Activated naive CD4-positive, alpha-beta T cell treated with anti-CD3 and anti-CD28 coated beads for 36 hours (primary cell): Measurements from ENCODE around the gene UGT2A2. TPM values are rescaled to one million over a fixed set of nuclear protein-coding genes. Genes with fewer than 3 reads are reported as not detected.
"Not testable (repeated sequence)": the region's sequence is repeated elsewhere in the genome, so short reads cannot be mapped to it uniquely, and the experiment has no call there.

Experiments used
- CTCF ChIA-PET: fragments of 350-600 bp; sonication (Branson Sonifier 250); formaldehyde crosslinking; loops from one replicate; lab custom pipeline; 2021; ENCODE audit warnings: antibody characterized with exemption; lab: Charles Lee
- DNase-seq: peaks from one replicate; pipeline ENCODE4 v3.0.0-alpha.2; 2020
- H3K27ac Mint-ChIP-seq: one replicate; pipeline ENCODE4 v1.8.0; 2021; ENCODE audit warnings: mild to moderate bottlenecking, mixed read lengths
- H3K27me3 Mint-ChIP-seq: one replicate; pipeline ENCODE4 v1.8.0; 2021; ENCODE audit warnings: low read depth, mixed read lengths
- H3K36me3 Mint-ChIP-seq: one replicate; pipeline ENCODE4 v1.8.0; 2021; ENCODE audit warnings: low read depth, mixed read lengths
- H3K4me1 Mint-ChIP-seq: one replicate; pipeline ENCODE4 v1.8.0; 2021; ENCODE audit warnings: low read depth, mixed read lengths
- H3K4me3 Mint-ChIP-seq: one replicate; pipeline ENCODE4 v1.8.0; 2021; ENCODE audit warnings: mild to moderate bottlenecking, moderate library complexity, mixed read lengths
- H3K9me3 Mint-ChIP-seq: one replicate; pipeline ENCODE4 v1.8.0; 2021; ENCODE audit warnings: mixed read lengths
- intact Hi-C: fragments of 100-400 bp; cut with micrococcal nuclease; formaldehyde crosslinking; loops from one replicate; pipeline ENCODE4 v1.15.1; 2023
- total RNA-seq, 2 experiments: library from RNA; stranded (reverse); gene quantifications; one replicate each; pipeline ENCODE4 v1.2.3, GENCODE V29; 2021

Gene UGT2A2
- not detected for total RNA-seq

GRCh38 chr4:69639542-69639941 lies at the start of gene UGT2A2:
TSS of gene UGT2A2 (minus strand) at chr4:69639642. CDS start at chr4:69639640, 2 bp downstream.
- DNase-seq: no peak
- no peaks in the 10 kb centered on the region for H3K27me3 Mint-ChIP-seq
- CTCF ChIA-PET: no interaction called here
- no peaks in the 10 kb centered on the region for H3K36me3 Mint-ChIP-seq
- H3K9me3 Mint-ChIP-seq: no peaks in the 10 kb centered on the region
- H3K4me3 Mint-ChIP-seq: no peak within 1 kb of the TSS
- intact Hi-C loops: no loop called here
- no peak within 1 kb of the TSS for H3K27ac Mint-ChIP-seq
- H3K4me1 Mint-ChIP-seq: no peaks in the 10 kb centered on the region

- Mint-ChIP-seq H3K4me1 (peaks cover 3% of the 10 kb centered on the region), H3K27me3 (no peaks in the 10 kb centered on the region), H3K36me3 (no peaks in the 10 kb centered on the region), H3K27ac (no peak overlapping the region), H3K9me3 (no peaks in the 10 kb centered on the region), H3K4me3 (no peak overlapping the region)
- DNase-seq: no peak
- CTCF ChIA-PET: interaction anchor here (1.9 to 2.1 kb wide), 2 partner anchors 10 to 196 kb away, joined by 5 read pairs; no protein-coding TSS in a partner anchor
- intact Hi-C loops: no loop called here
Observed at GRCh38 chr4:69684804-69685203, 45.4 kb upstream of the UGT2A2 start.

- Mint-ChIP-seq H3K4me3 (no peak overlapping the region), H3K9me3 (peaks cover 3% of the 10 kb centered on the region), H3K27ac (no peak overlapping the region), H3K27me3 (peaks cover 3% of the 10 kb centered on the region), H3K4me1 (peaks cover 3% of the 10 kb centered on the region), H3K36me3 (no peaks in the 10 kb centered on the region)
- intact Hi-C loops: no loop called here
- DNase-seq: no peak
- CTCF ChIA-PET: interaction anchor here (0.6 kb wide), 1 partner anchor 671 kb away, joined by 3 read pairs; no protein-coding TSS in a partner anchor
Observed at GRCh38 chr4:69668680-69669079, 29.2 kb upstream of the UGT2A2 start.

- H3K36me3 Mint-ChIP-seq, H3K4me3 Mint-ChIP-seq, CTCF ChIA-PET, DNase-seq, H3K27ac Mint-ChIP-seq, intact Hi-C loops, H3K27me3 Mint-ChIP-seq: not testable (repeated sequence)
- Mint-ChIP-seq H3K9me3 (peaks cover 12% of the 10 kb centered on the region), H3K4me1 (peaks cover 24% of the 10 kb centered on the region)
Observed at GRCh38 chr4:69664009-69664408, 24.6 kb upstream of the UGT2A2 start.

- H3K4me3 Mint-ChIP-seq, intact Hi-C loops, H3K36me3 Mint-ChIP-seq, H3K27me3 Mint-ChIP-seq: not testable (repeated sequence)
- CTCF ChIA-PET: interaction anchor here (0.6 kb wide), 1 partner anchor 99 kb away, joined by 4 read pairs; the partner anchor contains the start of gene SULT1B1
- Mint-ChIP-seq H3K27ac (peak overlapping the region; percentile 36), H3K4me1 (peaks cover 24% of the 10 kb centered on the region), H3K9me3 (peaks cover 12% of the 10 kb centered on the region)
- peak; percentile 52 for DNase-seq
Observed at GRCh38 chr4:69661130-69661803, 21.8 kb upstream of the UGT2A2 start.

GRCh38 chr4:69658133-69658532 lies 18.7 kb upstream of the UGT2A2 start:
- H3K27ac Mint-ChIP-seq: no peak overlapping the region

GRCh38 chr4:69656653-69657158 lies 17.3 kb upstream of the UGT2A2 start:
- no peaks in the 10 kb centered on the region for H3K9me3 Mint-ChIP-seq
- H3K27me3 Mint-ChIP-seq: no peaks in the 10 kb centered on the region
- intact Hi-C loops: no loop called here
- CTCF ChIA-PET: no interaction called here
- H3K4me1 Mint-ChIP-seq: peaks cover 22% of the 10 kb centered on the region
- H3K27ac Mint-ChIP-seq: no peak overlapping the region
- DNase-seq: no peak
- no peak overlapping the region for H3K4me3 Mint-ChIP-seq
- H3K36me3 Mint-ChIP-seq: peaks cover 4% of the 10 kb centered on the region

More at GRCh38 chr4:69658133-69658532, 18.7 kb upstream of the UGT2A2 start:
- CTCF ChIA-PET: interaction anchor here (0.6 kb wide), 1 partner anchor 241 kb away, joined by 4 read pairs; no protein-coding TSS in a partner anchor
- Mint-ChIP-seq H3K4me1 (peaks cover 24% of the 10 kb centered on the region), H3K36me3 (peaks cover 6% of the 10 kb centered on the region), H3K4me3 (no peak overlapping the region), H3K27me3 (no peaks in the 10 kb centered on the region), H3K9me3 (peaks cover 7% of the 10 kb centered on the region)
- intact Hi-C loops: no loop called here
- DNase-seq: no peak

- H3K27me3 Mint-ChIP-seq: no peaks in the 10 kb centered on the region
- intact Hi-C loops: no loop called here
- H3K36me3 Mint-ChIP-seq: no peaks in the 10 kb centered on the region
- H3K4me1 Mint-ChIP-seq: no peaks in the 10 kb centered on the region
- CTCF ChIA-PET: no interaction called here
- H3K4me3 Mint-ChIP-seq: no peak within 1 kb of the TSS
- no peaks in the 10 kb centered on the region for H3K9me3 Mint-ChIP-seq
- H3K27ac Mint-ChIP-seq: no peak within 1 kb of the TSS
- DNase-seq: no peak
Observed at GRCh38 chr4:69653147-69653546, 13.7 kb upstream of the UGT2A2 start, which contains the start of gene UGT2A1. TSS of gene UGT2A1 (minus strand) at chr4:69653247. CDS start at chr4:69647644, 5,603 bp downstream.

GRCh38 chr4:69650872-69651271 lies 11.4 kb upstream of the UGT2A2 start:
- Mint-ChIP-seq H3K4me3 (no peak overlapping the region), H3K27me3 (no peaks in the 10 kb centered on the region), H3K4me1 (no peaks in the 10 kb centered on the region), H3K36me3 (no peaks in the 10 kb centered on the region), H3K27ac (no peak overlapping the region), H3K9me3 (no peaks in the 10 kb centered on the region)
- no peak for DNase-seq
- CTCF ChIA-PET: no interaction called here
- intact Hi-C loops: no loop called here

GRCh38 chr4:69649629-69650028 lies 10.2 kb upstream of the UGT2A2 start:
- Mint-ChIP-seq H3K27ac (no peak overlapping the region), H3K9me3 (no peaks in the 10 kb centered on the region), H3K36me3 (no peaks in the 10 kb centered on the region), H3K27me3 (no peaks in the 10 kb centered on the region), H3K4me1 (no peaks in the 10 kb centered on the region), H3K4me3 (no peak overlapping the region)
- intact Hi-C loops: no loop called here
- CTCF ChIA-PET: no interaction called here
- DNase-seq: no peak

- CTCF ChIA-PET: no interaction called here
- H3K27me3 Mint-ChIP-seq: no peaks in the 10 kb centered on the region
- DNase-seq: no peak
- intact Hi-C loops: no loop called here
- H3K27ac Mint-ChIP-seq: no peak overlapping the region
- H3K9me3 Mint-ChIP-seq: no peaks in the 10 kb centered on the region
- no peaks in the 10 kb centered on the region for H3K4me1 Mint-ChIP-seq
- H3K4me3 Mint-ChIP-seq: no peak overlapping the region
- H3K36me3 Mint-ChIP-seq: no peaks in the 10 kb centered on the region
Observed at GRCh38 chr4:69649207-69649606, 9.8 kb upstream of the UGT2A2 start.

GRCh38 chr4:69642961-69643360 lies 3.5 kb upstream of the UGT2A2 start:
- no peaks in the 10 kb centered on the region for H3K4me1 Mint-ChIP-seq
- no peak overlapping the region for H3K4me3 Mint-ChIP-seq
- no peaks in the 10 kb centered on the region for H3K9me3 Mint-ChIP-seq
- H3K36me3 Mint-ChIP-seq: no peaks in the 10 kb centered on the region
- no peaks in the 10 kb centered on the region for H3K27me3 Mint-ChIP-seq
- DNase-seq: no peak
- H3K27ac Mint-ChIP-seq: no peak overlapping the region
- CTCF ChIA-PET: no interaction called here
- intact Hi-C loops: no loop called here

GRCh38 chr4:69640289-69640688 lies 847 bp upstream of the UGT2A2 start:
- Mint-ChIP-seq H3K9me3 (no peaks in the 10 kb centered on the region), H3K4me3 (no peak overlapping the region), H3K36me3 (no peaks in the 10 kb centered on the region), H3K4me1 (no peaks in the 10 kb centered on the region), H3K27ac (no peak overlapping the region), H3K27me3 (no peaks in the 10 kb centered on the region)
- no peak for DNase-seq
- intact Hi-C loops: no loop called here
- CTCF ChIA-PET: no interaction called here
